ENCODE measurements around the gene DHPS.
"Not testable (repeated sequence)": the region's sequence is repeated elsewhere in the genome, so short reads cannot be mapped to it uniquely, and the experiment has no call there.

The DHPS gene

GRCh38 chr19:12706332-12706718 is 24.6 kb upstream of the DHPS start:
- no peak overlapping the region for H3K4me3 ChIP-seq (ENCODE audit: low read depth, low read length)
- CTCF ChIA-PET, result interaction anchor here (1.1 to 1.2 kb wide), 2 partner anchors 8 to 9 kb away, joined by 3 read pairs; no protein-coding TSS in a partner anchor
- TF ChIP-seq CTCF (IDR thresholded peaks at IDR 0.05; ENCODE audit: insufficient read depth, low read length, missing control alignments), result no peak
- DNase-seq (ENCODE audit: low read depth, low spot score), result no peak
- POLR2A ChIA-PET, result no interaction called here

DNA sequence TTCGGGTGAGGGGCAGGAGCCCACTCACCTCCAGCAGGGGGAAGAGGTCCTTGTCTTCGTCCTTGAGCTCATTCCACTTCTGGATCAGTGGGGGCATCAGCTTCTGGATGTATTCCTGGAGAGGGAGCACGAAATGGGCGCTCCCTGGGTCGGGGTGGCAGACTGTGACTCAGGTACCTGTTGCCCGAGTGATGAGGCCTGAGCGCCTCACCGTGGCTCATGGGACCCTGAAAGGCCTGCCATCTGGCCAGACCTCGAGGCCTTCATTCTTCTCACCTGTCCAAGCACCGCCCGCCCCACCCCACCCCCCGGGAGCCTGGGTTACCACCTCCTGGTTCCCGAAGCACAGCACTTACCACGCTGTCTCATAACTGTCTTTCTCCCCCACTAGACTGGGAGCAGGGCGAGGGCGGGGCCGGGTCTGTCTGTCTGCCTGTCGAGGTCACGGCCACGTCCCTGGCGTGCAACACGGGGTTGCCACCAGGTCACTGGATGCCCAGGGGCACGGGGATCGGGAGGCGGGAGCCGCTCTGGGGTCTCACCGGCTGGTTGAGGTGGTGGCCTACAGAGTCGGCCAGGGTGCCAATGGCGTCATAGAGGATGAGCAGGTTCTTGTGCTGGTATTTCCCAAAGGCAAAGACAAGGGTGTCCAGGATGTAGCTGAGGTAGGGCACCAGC is 24.1 kb upstream of the DHPS start:
- CTCF ChIA-PET, result interaction anchor here (1.1 to 1.2 kb wide), 2 partner anchors 8 to 10 kb away, joined by 3 read pairs; no protein-coding TSS in a partner anchor
- POLR2A ChIA-PET, result no interaction called here
- H3K4me3 ChIP-seq (ENCODE audit: low read depth, low read length), result no peak overlapping the region
- TF ChIP-seq CTCF (IDR thresholded peaks at IDR 0.05; ENCODE audit: insufficient read depth, low read length, missing control alignments), result no peak
- DNase-seq (ENCODE audit: low read depth, low spot score), result no peak

- DNase-seq (ENCODE audit: low read depth, low spot score), result no peak
- H3K4me3 ChIP-seq (ENCODE audit: low read depth, low read length), result no peak overlapping the region
- CTCF ChIA-PET, result interaction anchor here (1.2 to 1.4 kb wide), 2 partner anchors 9 to 10 kb away, joined by 3 to 4 read pairs; no protein-coding TSS in a partner anchor
- POLR2A ChIA-PET, result no interaction called here
- TF ChIP-seq CTCF (IDR thresholded peaks at IDR 0.05; ENCODE audit: insufficient read depth, low read length, missing control alignments), result no peak
These were observed 23.5 kb upstream of the DHPS start for GRCh38 chr19:12705169-12705568.

DNA sequence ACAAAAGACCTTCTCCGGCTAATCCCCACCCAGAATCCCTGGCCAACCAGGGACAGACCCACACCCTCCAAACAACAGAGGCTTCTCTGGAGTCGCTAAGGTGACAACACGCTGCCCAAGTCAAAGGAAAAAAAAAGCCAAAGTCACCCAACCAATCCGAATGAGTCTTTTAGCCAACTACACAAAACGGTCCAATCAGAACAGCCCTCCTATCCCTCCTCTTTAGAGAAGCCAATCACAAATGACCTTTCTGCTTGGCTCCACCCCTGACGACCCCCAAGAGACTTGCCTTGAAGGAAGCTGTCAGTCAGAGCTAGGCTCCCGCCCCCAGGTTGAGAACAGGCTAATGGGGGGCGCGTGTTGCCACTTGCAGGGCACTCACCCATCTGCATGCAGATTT is 21.4 kb upstream of the DHPS start:
- ChIA-PET CTCF (interaction anchor here (1.1 kb wide), 1 partner anchor 74 kb away, joined by 3 read pairs; no protein-coding TSS in a partner anchor), POLR2A (no interaction called here)
- H3K4me3 ChIP-seq (ENCODE audit: low read depth, low read length), result no peak overlapping the region
- no peak for TF ChIP-seq CTCF (IDR thresholded peaks at IDR 0.05; ENCODE audit: insufficient read depth, low read length, missing control alignments)
- no peak for DNase-seq (ENCODE audit: low read depth, low spot score)

GRCh38 chr19:12701596-12702282 is 20.1 kb upstream of the DHPS start:
- no peak for DNase-seq (ENCODE audit: low read depth, low spot score)
- CTCF ChIA-PET, result no interaction called here
- TF ChIP-seq CTCF (IDR thresholded peaks at IDR 0.05; ENCODE audit: insufficient read depth, low read length, missing control alignments), result no peak
- POLR2A ChIA-PET, result interaction anchor here (0.7 kb wide), 1 partner anchor 19 kb away, joined by 4 read pairs; no protein-coding TSS in a partner anchor
- no peak overlapping the region for H3K4me3 ChIP-seq (ENCODE audit: low read depth, low read length)

GRCh38 chr19:12698138-12698537 is 16.5 kb upstream of the DHPS start:
- TF ChIP-seq CTCF (IDR thresholded peaks at IDR 0.05; ENCODE audit: insufficient read depth, low read length, missing control alignments), result no peak
- ChIA-PET CTCF (interaction anchor here (0.6 to 4.1 kb wide), 5 partner anchors 10 to 636 kb away, joined by 3 to 12 read pairs (median 5); no protein-coding TSS in a partner anchor), POLR2A (no interaction called here)
- H3K4me3 ChIP-seq (ENCODE audit: low read depth, low read length), result no peak overlapping the region
- DNase-seq (ENCODE audit: low read depth, low spot score), result no peak

DNA sequence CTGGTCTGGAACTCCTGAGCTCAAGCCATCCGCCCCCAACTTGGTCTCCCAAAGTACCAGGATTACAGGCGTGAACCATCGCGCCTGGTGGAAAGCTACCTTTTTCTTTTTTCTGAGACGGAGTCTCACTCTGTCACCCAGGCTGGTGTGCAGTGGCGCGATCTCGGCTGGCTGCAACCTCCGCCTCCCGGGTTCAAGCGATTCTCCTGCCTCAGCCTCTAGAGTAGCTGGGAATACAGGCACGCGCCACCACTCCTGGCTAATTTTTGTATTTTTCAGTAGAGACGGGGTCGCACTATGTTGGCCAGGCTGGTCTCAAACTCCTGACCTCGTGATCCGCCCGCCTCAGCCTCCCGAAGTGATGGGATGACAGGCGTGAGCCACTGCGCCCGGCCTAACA is 15.7 kb upstream of the DHPS start:
- not testable (repeated sequence) for DNase-seq (ENCODE audit: low read depth, low spot score); H3K4me3 ChIP-seq (ENCODE audit: low read depth, low read length)
- CTCF ChIA-PET, result interaction anchor here (0.6 to 4.1 kb wide), 9 partner anchors 14 to 635 kb away, joined by 3 to 17 read pairs (median 6); no protein-coding TSS in a partner anchor
- POLR2A ChIA-PET, result interaction anchor here (1.3 to 2.0 kb wide), 4 partner anchors 12 to 151 kb away, joined by 3 to 8 read pairs (median 4); partner anchors contain the start of genes JUNB and TRIR
